H1 (cell line): ENCODE results near the gene SSTR4. TPM values are rescaled to one million over a fixed set of nuclear protein-coding genes. Genes with fewer than 3 reads are reported as not detected.
A peak's percentile ranks its signal among the peaks of the same experiment; 100 is the strongest.

Source experiments
- CTCF ChIA-PET: fragments of 300-600 bp; sonication (Branson Sonifier 250); formaldehyde crosslinking; loops from one replicate; lab custom pipeline; 2021; ENCODE audit not compliant: partially characterized antibody; lab: Charles Lee
- POLR2A ChIA-PET: fragments of 300-600 bp; sonication (Branson Sonifier 250); formaldehyde crosslinking; loops from one replicate; lab custom pipeline; 2021; ENCODE audit warnings: inconsistent platforms; ENCODE audit not compliant: partially characterized antibody; lab: Charles Lee
- DNase-seq, 2 experiments: peaks; one replicate each; pipeline versions ENCODE4 v3.0.0 to v3.0.0-alpha.2; 2010 to 2022; ENCODE audit warnings: low spot score in 2 of 2, low read depth in 1 of 2, mixed read lengths in 1 of 2
- FAIRE-seq: peaks from 2 replicates; lab custom pipeline; 2011; peaks lifted over from hg19 to GRCh38; lab: Jason Lieb, UNC
- H2AFZ ChIP-seq: 2 replicates; pipeline ENCODE4 v1.8.1; 2012; ENCODE audit warnings: low read length, inconsistent platforms
- H2AK5ac ChIP-seq: 2 replicates; pipeline ENCODE4 v1.6.1; 2013; ENCODE audit warnings: low read depth, low read length
- H2BK120ac ChIP-seq: replicated peaks from 2 replicates; pipeline ENCODE3; 2013; ENCODE audit warnings: low read depth, low read length, inconsistent platforms
- H2BK12ac ChIP-seq: 2 replicates; pipeline ENCODE4 v1.6.1; 2013; ENCODE audit warnings: low read depth, low read length
- H2BK15ac ChIP-seq: 2 replicates; pipeline ENCODE4 v1.6.1; 2013; ENCODE audit warnings: low read length
- H2BK20ac ChIP-seq: 2 replicates; pipeline ENCODE4 v1.6.1; 2013; ENCODE audit warnings: low read length
- H2BK5ac ChIP-seq: 2 replicates; pipeline ENCODE4 v1.6.1; 2013; ENCODE audit warnings: low read depth, low read length
- H3K14ac ChIP-seq: 2 replicates; pipeline ENCODE4 v1.6.1; 2013; ENCODE audit warnings: inconsistent platforms; ENCODE audit not compliant: insufficient read length
- H3K18ac ChIP-seq: 2 replicates; pipeline ENCODE4 v1.6.1; 2013; ENCODE audit warnings: low read length; ENCODE audit errors: extremely low read depth
- H3K23ac ChIP-seq: 2 replicates; pipeline ENCODE4 v1.6.1; 2013; ENCODE audit warnings: inconsistent platforms; ENCODE audit not compliant: insufficient read length
- H3K23me2 ChIP-seq: 2 replicates; pipeline ENCODE4 v1.6.1; 2013; ENCODE audit warnings: low read depth, low read length
- H3K27ac ChIP-seq: 2 replicates; pipeline ENCODE4 v1.6.1; 2011; ENCODE audit warnings: low read depth, low read length, inconsistent platforms
- H3K27me3 ChIP-seq, 4 experiments: replicated peaks in 1 of 4; 1 replicate in 1 of 4; 2 replicates in 3 of 4; pipeline versions ENCODE4 v1.6.1 to v1.8.1; 2011 to 2013; ENCODE audit warnings: low read length in 3 of 4, mild to moderate bottlenecking in 3 of 4, inconsistent platforms in 2 of 4, mixed read lengths in 2 of 4, moderate library complexity in 1 of 4; ENCODE audit not compliant: control insufficient read depth in 3 of 4, insufficient read depth in 3 of 4; ENCODE audit errors: extremely low read depth in 1 of 4
- H3K36me3 ChIP-seq, 4 experiments: 2 replicates each; pipeline versions ENCODE4 v1.6.1 to v1.8.1; 2011 to 2013; ENCODE audit warnings: mild to moderate bottlenecking in 4 of 4, low read length in 3 of 4, moderate library complexity in 2 of 4, control low read depth in 1 of 4, inconsistent platforms in 1 of 4; ENCODE audit not compliant: insufficient read depth in 4 of 4, control insufficient read depth in 2 of 4
- H3K4ac ChIP-seq: replicated peaks from 2 replicates; pipeline ENCODE3; 2013; ENCODE audit warnings: low read length, low read depth, mixed read lengths, inconsistent platforms; ENCODE audit not compliant: insufficient read length
- H3K4me1 ChIP-seq, 4 experiments: replicated peaks in 1 of 4; 1 replicate in 1 of 4; 2 replicates in 3 of 4; pipeline versions ENCODE4 v1.6.1 to v1.8.1; 2011 to 2013; ENCODE audit warnings: low read length in 3 of 4, inconsistent platforms in 2 of 4, mixed read lengths in 1 of 4; ENCODE audit not compliant: insufficient read depth in 4 of 4, control insufficient read depth in 3 of 4
- H3K4me2 ChIP-seq, 2 experiments: 2 replicates each; pipeline versions ENCODE4 v1.6.1 to v1.8.1; 2011 to 2013; ENCODE audit warnings: low read depth in 2 of 2, low read length in 2 of 2, control low read depth in 1 of 2, inconsistent platforms in 1 of 2, mild to moderate bottlenecking in 1 of 2; ENCODE audit not compliant: insufficient read depth in 1 of 2
- H3K4me3 ChIP-seq, 4 experiments: fragments of 200-600, 300-600 bp in 1 of 4; sonication (generic), shearing (Covaris generic), sonication (Bioruptor Twin) in 1 of 4; 2 replicates each; pipeline versions ENCODE4 v1.5.1 to v1.8.1; 2011 to 2016; ENCODE audit warnings: low read length in 4 of 4, low read depth in 3 of 4, control low read depth in 2 of 4, inconsistent platforms in 2 of 4, mild to moderate bottlenecking in 2 of 4, mixed read lengths in 1 of 4, moderate library complexity in 1 of 4; ENCODE audit not compliant: insufficient read depth in 2 of 4; ENCODE audit errors: extremely low read depth in 1 of 4
- H3K56ac ChIP-seq: replicated peaks from 2 replicates; pipeline ENCODE3; 2013; ENCODE audit warnings: low read depth, mild to moderate bottlenecking, mixed read lengths, low read length, inconsistent platforms; ENCODE audit not compliant: insufficient read length
- H3K79me1 ChIP-seq: 2 replicates; pipeline ENCODE4 v1.6.1; 2013; ENCODE audit warnings: low read depth, low read length, control low read depth
- H3K79me2 ChIP-seq, 2 experiments: 2 replicates each; pipeline versions ENCODE4 v1.6.1 to v1.8.1; 2012 to 2013; ENCODE audit warnings: low read length in 2 of 2, mild to moderate bottlenecking in 2 of 2, inconsistent platforms in 1 of 2; ENCODE audit not compliant: insufficient read depth in 2 of 2, control insufficient read depth in 1 of 2
- H3K9ac ChIP-seq, 4 experiments: replicated peaks in 1 of 4; 1 replicate in 1 of 4; 2 replicates in 3 of 4; pipeline versions ENCODE4 v1.6.1 to v1.8.1; 2011 to 2013; ENCODE audit warnings: low read depth in 3 of 4, low read length in 3 of 4, control low read depth in 2 of 4, mild to moderate bottlenecking in 2 of 4, moderate library complexity in 2 of 4, inconsistent platforms in 1 of 4; ENCODE audit errors: extremely low read depth in 1 of 4
- H3K9me3 ChIP-seq, 2 experiments: 2 replicates each; pipeline versions ENCODE4 v1.6.1 to v1.8.1; 2012 to 2013; ENCODE audit warnings: mild to moderate bottlenecking in 2 of 2, moderate library complexity in 2 of 2, control low read depth in 1 of 2, inconsistent platforms in 1 of 2, low read depth in 1 of 2, low read length in 1 of 2, mixed read lengths in 1 of 2; ENCODE audit not compliant: insufficient read depth in 2 of 2
- H4K20me1 ChIP-seq, 2 experiments: replicated peaks in 1 of 2; 2 replicates each; pipeline versions ENCODE3 to v1.8.1; 2011 to 2013; ENCODE audit warnings: inconsistent platforms in 2 of 2, low read length in 2 of 2, mild to moderate bottlenecking in 1 of 2; ENCODE audit not compliant: insufficient read depth in 2 of 2, control insufficient read depth in 1 of 2
- H4K5ac ChIP-seq: 2 replicates; pipeline ENCODE4 v1.6.1; 2013; ENCODE audit warnings: low read length, low read depth, mixed read lengths, inconsistent platforms; ENCODE audit not compliant: insufficient read length
- H4K8ac ChIP-seq: 2 replicates; pipeline ENCODE4 v1.8.0; 2013; ENCODE audit warnings: mild to moderate bottlenecking, moderate library complexity, low read length, inconsistent platforms; ENCODE audit not compliant: insufficient read depth; ENCODE audit errors: extremely low read depth
- H4K91ac ChIP-seq: replicated peaks from 2 replicates; pipeline ENCODE3; 2013; ENCODE audit warnings: low read length, mixed read lengths, inconsistent platforms; ENCODE audit not compliant: insufficient read length
- ATF2 ChIP-seq: IDR thresholded peaks from 2 replicates; pipeline ENCODE4 v1.6.1; 2012; ENCODE audit warnings: low read length, inconsistent platforms
- BACH1 ChIP-seq: IDR thresholded peaks from 2 replicates; pipeline ENCODE4 v1.6.1; 2012; ENCODE audit warnings: low read length, improper control_type of control experiment
- CBX5 ChIP-seq: fragments of 300-800, 300-1000 bp; sonication (generic); IDR thresholded peaks from 2 replicates; pipeline ENCODE4 v1.7.1; 2016; ENCODE audit warnings: antibody characterized with exemption, low read length, low read depth
- CHD2 ChIP-seq: IDR thresholded peaks from 2 replicates; pipeline ENCODE4 v1.6.1; 2012; ENCODE audit warnings: low read length, improper control_type of control experiment
- EZH2 ChIP-seq: fragments of 200-600 bp; sonication (generic); IDR thresholded peaks from 2 replicates; pipeline ENCODE4 v1.7.1; 2012; ENCODE audit warnings: low read depth, mild to moderate bottlenecking, moderate library complexity, low read length, inconsistent platforms; ENCODE audit not compliant: severe bottlenecking
- HDAC2 ChIP-seq, 2 experiments: fragments of 300-600 bp in 1 of 2; sonication (generic) in 1 of 2; IDR thresholded peaks; 2 replicates each; pipeline ENCODE4 v1.6.1; 2011 to 2012; ENCODE audit warnings: low read depth in 2 of 2, low read length in 2 of 2, mild to moderate bottlenecking in 2 of 2, moderate library complexity in 2 of 2, borderline replicate concordance in 1 of 2, inconsistent platforms in 1 of 2
- MAX ChIP-seq: IDR thresholded peaks from 2 replicates; pipeline ENCODE4 v1.6.1; 2012; ENCODE audit warnings: inconsistent platforms
- POU5F1 ChIP-seq: IDR thresholded peaks from 2 replicates; pipeline ENCODE4 v1.6.1; 2011; ENCODE audit warnings: low read depth, mild to moderate bottlenecking, low read length, moderate library complexity
- SIN3A ChIP-seq, 2 experiments: IDR thresholded peaks in 1 of 2; conservative IDR thresholded peaks in 1 of 2; 2 replicates each; pipeline ENCODE4 v1.6.1; 2011 to 2012; ENCODE audit warnings: low read length in 2 of 2, improper control_type of control experiment in 1 of 2, low read depth in 1 of 2, mild to moderate bottlenecking in 1 of 2
- TAF1 ChIP-seq: IDR thresholded peaks from 2 replicates; pipeline ENCODE4 v1.6.1; 2011; ENCODE audit warnings: mild to moderate bottlenecking, low read depth, low read length
- TEAD4 ChIP-seq: IDR thresholded peaks from 2 replicates; pipeline ENCODE4 v1.6.1; 2012; ENCODE audit warnings: low read depth, low read length, inconsistent platforms, mixed read lengths
- WGBS, 2 experiments: shearing (Covaris generic) in 1 of 2; methylation state at CpG; one replicate each; pipeline versions ENCODE4 v1.1.6 to v1.1.7; 2013 to 2015; ENCODE audit warnings: low lambda C conversion rate in 2 of 2, mixed read lengths in 2 of 2, inconsistent platforms in 1 of 2, low coverage in 1 of 2, missing lambda C conversion rate in 1 of 2; ENCODE audit not compliant: insufficient replicate concordance in 2 of 2, insufficient coverage in 1 of 2, insufficient read length in 1 of 2; ENCODE audit errors: extremely low coverage in 1 of 2, missing lambda C conversion rate in 1 of 2; 5-methylcytosine and 5-hydroxymethylcytosine counted together
- polyA plus RNA-seq, 7 experiments: library from polyadenylated mRNA; depleted of rRNA in 3 of 7; stranded (reverse) in 5 of 7; unstranded in 2 of 7; fragments of >200 nt in 5 of 7; fragments of 200-250 nt in 2 of 7; gene quantifications; 1 replicate in 5 of 7; 2 replicates in 1 of 7; 4 replicates in 1 of 7; pipeline versions ENCODE4 v1.2.1 to v1.2.3, GENCODE V29; 2011 to 2013; ENCODE audit warnings: missing spikeins in 2 of 7, mixed read lengths in 2 of 7
- total RNA-seq: library from RNA; stranded (reverse); fragmentation: NEBNext Ultra II Directional; extraction: Animal tissue kit (Norgen Biotek cat#: 25700); gene quantifications from 2 replicates; pipeline ENCODE4 v1.2.1, GENCODE V29; 2021

The SSTR4 gene
- total and polyA plus RNA-seq, 2 of the 8 experiments (the other 6 are each of a cell fraction or from before 2014, with no cell fraction given), result 0.05 TPM; not detected in 1

- H3K23ac ChIP-seq, result no peak overlapping the region
- no peaks in the 10 kb centered on the region for H3K23me2 ChIP-seq
- H2BK120ac ChIP-seq, result no peak overlapping the region
- H2AK5ac ChIP-seq, result no peak overlapping the region
- no peak overlapping the region for H3K4me2 ChIP-seq
- H3K4me3 ChIP-seq, result no peak overlapping the region
- no peaks in the 10 kb centered on the region for H4K20me1 ChIP-seq
- H2BK12ac ChIP-seq, result 0 out of 2 replicates have a peak overlapping the region, but pooled peaks have one; percentile 91
- no peak overlapping the region for H3K9ac ChIP-seq
- no peak overlapping the region for H2AFZ ChIP-seq
- no peak overlapping the region for H3K56ac ChIP-seq
- no peak overlapping the region for H4K5ac ChIP-seq
- no peaks in the 10 kb centered on the region for H3K79me1 ChIP-seq
- no peaks in the 10 kb centered on the region for H3K79me2 ChIP-seq
- 89% methylated on average over 4 of the region's 4 CpGs; no CpG with 5 or more reads in 1 of the 2 experiments for WGBS, 2 experiments
- H2BK5ac ChIP-seq, result peak overlapping the region; percentile 54; the same call in 1 of the 2 replicates
- no peaks in the 10 kb centered on the region for H3K27me3 ChIP-seq
- ChIA-PET CTCF (interaction anchor here (0.8 to 11.7 kb wide), 12 partner anchors 11 to 474 kb away, joined by 3 to 90 read pairs (median 6); partner anchors contain the start of gene THBD), POLR2A (interaction anchor here (1.5 to 2.4 kb wide), 2 partner anchors 10 to 12 kb away, joined by 3 to 13 read pairs; no protein-coding TSS in a partner anchor)
- peaks cover 0 to 9% (median 4%) of the 10 kb centered on the region in 4 experiments; a peak in 5 of 7 replicates for H3K4me1 ChIP-seq
- H3K4ac ChIP-seq, result no peak overlapping the region
- no peak overlapping the region for H2BK20ac ChIP-seq
- H3K18ac ChIP-seq, result no peak overlapping the region
- DNase-seq (no peak), FAIRE-seq (no peak)
- H3K27ac ChIP-seq, result no peak overlapping the region
- peak overlapping the region; percentile 17 for H4K91ac ChIP-seq
- no peak overlapping the region for H3K14ac ChIP-seq
- no peak overlapping the region for H2BK15ac ChIP-seq
- no peak overlapping the region for H4K8ac ChIP-seq
- no peaks in the 10 kb centered on the region for H3K36me3 ChIP-seq
- peaks cover 0 to 5% of the 10 kb centered on the region in 2 experiments; a peak in 1 of 4 replicates for H3K9me3 ChIP-seq
- no peak for TF ChIP-seq SIN3A (conservative IDR thresholded peaks at IDR 0.05 in 1 of 2, IDR thresholded peaks at IDR 0.05 in 1 of 2; ENCODE audit: low read depth in 1 of 2, low read length in 2 of 2)
- no peak for TF ChIP-seq CHD2
- TF ChIP-seq ATF2, result no peak
- TF ChIP-seq TAF1, result no peak
- TF ChIP-seq HDAC2 (IDR thresholded peaks at IDR 0.05; ENCODE audit: borderline replicate concordance in 1 of 2, low read depth in 2 of 2, low read length in 2 of 2), result no peak
- no peak for TF ChIP-seq TEAD4
- no peak for TF ChIP-seq CBX5
- TF ChIP-seq MAX, result no peak
- TF ChIP-seq POU5F1, result no peak
- TF ChIP-seq EZH2, result no peak
- no peak for TF ChIP-seq BACH1
These were observed 25.5 kb downstream of the SSTR4 start for GRCh38 chr20:23060629-23061028.
